ENCODE results near the gene PDE4C.

- TF ChIP-seq TAF1 (IDR thresholded peaks at IDR 0.05; ENCODE audit: low read depth, low read length) = no peak
- no peak for TF ChIP-seq SPI1 (IDR thresholded peaks at IDR 0.05; ENCODE audit: low read depth, low read length)
These were observed 23.6 kb upstream of the PDE4C start for GRCh38 chr19:18249834-18250233.
